Liver (tissue), 3 donors: ENCODE data around the gene DCDC1.

Experiments
- EGR1 ChIP-seq, 2 donors: IDR thresholded peaks; 2 replicates each; pipeline ENCODE4 v1.6.1; 2016 to 2018; ENCODE audit warnings: antibody characterized with exemption in 2 of 2, low read depth in 2 of 2
- GABPA ChIP-seq, 2 donors: IDR thresholded peaks in 1 of 2; conservative IDR thresholded peaks in 1 of 2; 2 replicates each; pipeline ENCODE4 v1.6.1; 2016; ENCODE audit warnings: antibody characterized with exemption in 2 of 2, mild to moderate bottlenecking in 1 of 2, moderate library complexity in 1 of 2
- HNF4G ChIP-seq: IDR thresholded peaks from 2 replicates; pipeline ENCODE4 v1.6.1; 2016; ENCODE audit warnings: antibody characterized with exemption
- JUND ChIP-seq, 2 donors: IDR thresholded peaks; 2 replicates each; pipeline ENCODE4 v1.6.1; 2016; ENCODE audit warnings: antibody characterized with exemption in 2 of 2
- MAX ChIP-seq: IDR thresholded peaks from 2 replicates; pipeline ENCODE4 v1.6.1; 2016; ENCODE audit warnings: antibody characterized with exemption
- RAD21 ChIP-seq, 2 donors: IDR thresholded peaks; 2 replicates each; pipeline ENCODE4 v1.6.1; 2016; ENCODE audit warnings: antibody characterized with exemption in 2 of 2, mild to moderate bottlenecking in 2 of 2
- SP1 ChIP-seq: IDR thresholded peaks from 2 replicates; pipeline ENCODE4 v1.6.1; 2018; ENCODE audit warnings: antibody characterized with exemption, mild to moderate bottlenecking
- TF ChIP-seq, protein P1 (sequence below): fragments of 150-350 bp; IDR thresholded peaks from 2 replicates; pipeline ENCODE4 v1.5.1; 2017; ENCODE audit warnings: improper control_type of control experiment, low read depth, low read length; ENCODE audit not compliant: missing input control
- TF ChIP-seq, protein P2 (sequence below): IDR thresholded peaks from 2 replicates; pipeline ENCODE4 v1.6.1; 2016; ENCODE audit warnings: antibody characterized with exemption, mild to moderate bottlenecking
- donor health status: healthy.
- donor health status: healthy.

DNA sequence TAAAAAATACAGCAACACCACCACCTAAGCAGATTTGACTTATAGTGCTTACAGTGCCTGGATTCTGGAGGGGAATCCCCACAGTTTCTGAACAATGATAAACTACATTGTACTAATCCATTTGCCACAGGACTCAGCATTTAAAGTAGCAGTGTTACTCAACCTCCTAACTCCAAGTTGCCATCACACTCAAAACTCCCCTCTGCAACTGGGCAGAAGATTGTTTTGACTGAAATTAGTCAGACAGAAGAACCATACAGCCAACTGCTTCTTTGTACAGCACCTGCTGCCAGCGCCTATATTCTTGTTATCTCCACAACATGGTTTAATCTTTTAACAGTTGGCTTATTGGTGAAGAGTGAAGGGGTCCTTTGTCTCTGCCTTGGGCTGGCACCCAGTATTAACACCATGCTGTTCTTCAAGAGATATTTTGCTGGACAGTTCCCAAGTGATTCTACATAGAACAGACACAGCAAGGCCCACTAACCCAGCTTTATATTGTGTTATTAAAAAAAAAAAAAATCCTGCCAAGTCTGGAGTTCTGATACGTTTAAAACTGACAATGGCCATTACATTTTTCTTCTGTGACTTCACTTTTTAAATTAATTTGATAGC, 273.2 kb downstream of the DCDC1 start:
- TF ChIP-seq, protein P1, sequence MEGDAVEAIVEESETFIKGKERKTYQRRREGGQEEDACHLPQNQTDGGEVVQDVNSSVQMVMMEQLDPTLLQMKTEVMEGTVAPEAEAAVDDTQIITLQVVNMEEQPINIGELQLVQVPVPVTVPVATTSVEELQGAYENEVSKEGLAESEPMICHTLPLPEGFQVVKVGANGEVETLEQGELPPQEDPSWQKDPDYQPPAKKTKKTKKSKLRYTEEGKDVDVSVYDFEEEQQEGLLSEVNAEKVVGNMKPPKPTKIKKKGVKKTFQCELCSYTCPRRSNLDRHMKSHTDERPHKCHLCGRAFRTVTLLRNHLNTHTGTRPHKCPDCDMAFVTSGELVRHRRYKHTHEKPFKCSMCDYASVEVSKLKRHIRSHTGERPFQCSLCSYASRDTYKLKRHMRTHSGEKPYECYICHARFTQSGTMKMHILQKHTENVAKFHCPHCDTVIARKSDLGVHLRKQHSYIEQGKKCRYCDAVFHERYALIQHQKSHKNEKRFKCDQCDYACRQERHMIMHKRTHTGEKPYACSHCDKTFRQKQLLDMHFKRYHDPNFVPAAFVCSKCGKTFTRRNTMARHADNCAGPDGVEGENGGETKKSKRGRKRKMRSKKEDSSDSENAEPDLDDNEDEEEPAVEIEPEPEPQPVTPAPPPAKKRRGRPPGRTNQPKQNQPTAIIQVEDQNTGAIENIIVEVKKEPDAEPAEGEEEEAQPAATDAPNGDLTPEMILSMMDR, result no peak
- TF ChIP-seq SP1 (no peak), JUND (IDR thresholded peaks at IDR 0.05) (no peak), MAX (no peak), HNF4G (no peak), RAD21 (IDR thresholded peaks at IDR 0.05) (no peak), GABPA (IDR thresholded peaks at IDR 0.05 in 1 of 2, conservative IDR thresholded peaks at IDR 0.05 in 1 of 2) (no peak), EGR1 (IDR thresholded peaks at IDR 0.05; ENCODE audit: low read depth in 2 of 2) (no peak)
- TF ChIP-seq, protein P2, sequence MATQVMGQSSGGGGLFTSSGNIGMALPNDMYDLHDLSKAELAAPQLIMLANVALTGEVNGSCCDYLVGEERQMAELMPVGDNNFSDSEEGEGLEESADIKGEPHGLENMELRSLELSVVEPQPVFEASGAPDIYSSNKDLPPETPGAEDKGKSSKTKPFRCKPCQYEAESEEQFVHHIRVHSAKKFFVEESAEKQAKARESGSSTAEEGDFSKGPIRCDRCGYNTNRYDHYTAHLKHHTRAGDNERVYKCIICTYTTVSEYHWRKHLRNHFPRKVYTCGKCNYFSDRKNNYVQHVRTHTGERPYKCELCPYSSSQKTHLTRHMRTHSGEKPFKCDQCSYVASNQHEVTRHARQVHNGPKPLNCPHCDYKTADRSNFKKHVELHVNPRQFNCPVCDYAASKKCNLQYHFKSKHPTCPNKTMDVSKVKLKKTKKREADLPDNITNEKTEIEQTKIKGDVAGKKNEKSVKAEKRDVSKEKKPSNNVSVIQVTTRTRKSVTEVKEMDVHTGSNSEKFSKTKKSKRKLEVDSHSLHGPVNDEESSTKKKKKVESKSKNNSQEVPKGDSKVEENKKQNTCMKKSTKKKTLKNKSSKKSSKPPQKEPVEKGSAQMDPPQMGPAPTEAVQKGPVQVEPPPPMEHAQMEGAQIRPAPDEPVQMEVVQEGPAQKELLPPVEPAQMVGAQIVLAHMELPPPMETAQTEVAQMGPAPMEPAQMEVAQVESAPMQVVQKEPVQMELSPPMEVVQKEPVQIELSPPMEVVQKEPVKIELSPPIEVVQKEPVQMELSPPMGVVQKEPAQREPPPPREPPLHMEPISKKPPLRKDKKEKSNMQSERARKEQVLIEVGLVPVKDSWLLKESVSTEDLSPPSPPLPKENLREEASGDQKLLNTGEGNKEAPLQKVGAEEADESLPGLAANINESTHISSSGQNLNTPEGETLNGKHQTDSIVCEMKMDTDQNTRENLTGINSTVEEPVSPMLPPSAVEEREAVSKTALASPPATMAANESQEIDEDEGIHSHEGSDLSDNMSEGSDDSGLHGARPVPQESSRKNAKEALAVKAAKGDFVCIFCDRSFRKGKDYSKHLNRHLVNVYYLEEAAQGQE, result no peak
